ENCODE measurements around the gene UBE4B.
"Not testable (repeated sequence)": the region's sequence is repeated elsewhere in the genome, so short reads cannot be mapped to it uniquely, and the experiment has no call there.

Gene UBE4B

DNA sequence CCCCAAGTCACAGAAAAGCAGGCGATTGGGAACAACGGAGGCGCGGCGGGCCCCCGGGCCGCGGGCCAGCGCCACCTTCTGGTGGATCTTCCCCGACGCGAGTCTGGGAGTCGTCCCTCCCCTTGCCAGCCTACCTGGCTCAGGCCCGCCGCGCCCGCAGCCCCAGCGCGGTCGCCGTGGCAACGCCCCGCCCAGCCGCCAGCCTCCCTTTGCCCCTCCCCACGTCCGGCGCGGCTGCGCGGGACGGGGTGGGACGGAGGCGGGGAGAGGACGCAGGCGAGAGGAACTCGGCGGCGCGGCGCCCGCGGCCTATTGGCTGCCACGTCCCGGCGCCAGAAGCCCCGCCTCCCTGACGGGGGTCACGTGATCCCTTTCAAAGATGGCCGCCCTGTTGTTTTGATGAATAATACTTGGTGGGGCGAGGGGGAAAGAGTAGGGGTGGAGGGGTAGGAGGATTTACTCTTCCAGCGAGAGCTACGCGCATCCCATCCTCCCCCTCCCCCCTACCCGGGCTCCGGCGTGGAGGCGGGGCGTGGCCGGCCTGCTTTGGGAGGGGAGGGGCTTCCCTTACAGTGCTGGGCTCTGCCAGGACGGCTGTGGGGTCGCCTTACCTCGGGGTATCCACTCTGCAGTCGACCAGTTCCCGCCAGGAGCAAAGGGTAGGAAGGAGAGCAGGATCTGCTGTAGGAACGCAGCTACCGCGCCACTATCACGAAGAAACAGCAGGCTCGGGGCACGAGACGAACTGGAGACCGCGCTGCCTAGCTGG is at the start of gene UBE4B:
UBE4B (plus strand) TSS at position 369 of the 769 bp plus-strand sequence. CDS start 713 bp downstream, outside the sequence.
- peak; percentile 100 for DNase-seq (ENCODE audit: low read depth, low spot score)

DNA sequence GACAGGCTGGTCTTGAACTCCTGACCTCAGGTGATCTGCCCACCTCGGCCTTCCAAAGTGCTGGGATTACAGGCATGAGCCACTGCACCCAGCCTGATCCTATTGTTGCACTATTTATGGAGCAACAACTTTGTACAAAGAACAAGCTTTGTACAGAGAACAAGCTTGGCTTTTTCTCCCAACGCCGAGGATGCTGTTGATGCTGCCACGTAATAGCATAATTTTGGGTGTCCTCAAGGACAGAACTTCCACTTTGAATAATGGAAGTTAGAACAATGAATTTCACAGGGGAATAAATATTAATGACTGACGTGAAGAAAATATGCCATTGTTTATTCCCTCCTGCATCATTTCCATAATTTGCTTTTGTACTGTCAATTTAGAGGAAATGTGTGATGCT is 48.5 kb upstream of the UBE4B start:
- no peak for DNase-seq (ENCODE audit: low read depth, low spot score)

DNA sequence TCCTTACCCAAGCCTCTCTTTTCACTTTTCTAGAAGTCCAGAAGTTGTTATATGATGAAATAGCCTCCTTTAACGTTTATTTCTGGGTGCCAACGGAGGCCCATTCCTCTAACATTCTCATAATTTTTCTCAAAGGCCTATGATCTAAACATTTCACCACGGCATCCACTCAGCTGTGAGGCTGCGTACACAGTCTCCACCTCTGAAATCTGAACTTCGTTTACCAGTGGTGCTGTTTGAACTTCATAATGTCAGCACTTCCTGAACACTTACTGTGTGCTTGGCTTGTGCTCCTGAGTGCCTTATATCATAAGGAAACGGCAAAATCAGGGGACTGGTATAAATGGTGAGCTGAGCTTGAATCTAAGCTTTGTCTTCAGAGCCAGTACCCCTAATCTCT is 47.8 kb upstream of the UBE4B start:
- DNase-seq (ENCODE audit: low read depth, low spot score) = no peak

DNA sequence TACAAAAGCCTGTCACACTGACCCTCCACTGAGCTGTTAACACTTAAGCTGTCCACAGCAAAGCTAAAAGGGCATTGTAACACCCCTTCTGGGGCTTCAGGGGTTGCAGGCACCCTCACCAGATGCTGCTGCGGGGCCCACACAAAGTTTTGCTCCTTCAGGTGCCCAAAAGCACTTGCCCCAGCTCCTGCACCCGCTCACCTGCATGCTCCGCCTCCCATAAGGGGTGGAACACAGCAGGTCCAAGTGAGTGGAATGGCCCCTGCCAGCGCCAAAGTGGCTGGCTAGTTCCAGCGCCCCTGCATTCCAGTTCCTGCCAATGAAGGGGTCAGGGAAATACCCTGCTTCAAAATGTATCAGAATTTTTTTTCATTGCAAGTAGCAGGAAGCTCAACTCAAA is 43.0 kb upstream of the UBE4B start:
- no peak for DNase-seq (ENCODE audit: low read depth, low spot score)

DNA sequence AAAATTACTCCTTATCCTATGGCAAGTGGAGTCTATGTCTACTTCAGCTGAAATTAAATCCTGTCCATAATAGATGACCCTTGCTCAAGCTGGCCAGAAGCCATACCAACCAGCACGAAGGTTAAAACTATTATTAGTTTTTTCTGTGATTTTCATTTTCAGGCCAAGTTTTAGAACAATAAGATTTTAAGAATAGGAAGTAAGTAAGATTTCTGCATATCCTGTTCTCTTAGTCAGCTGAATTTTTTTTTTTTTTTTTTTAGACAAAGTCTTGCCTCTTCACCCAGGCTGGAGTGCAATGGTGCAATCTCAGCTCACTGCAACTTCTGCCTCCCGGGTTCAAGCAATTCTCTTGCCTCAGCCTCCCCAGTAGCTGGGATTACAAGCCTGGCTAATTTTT is 41.8 kb upstream of the UBE4B start:
- DNase-seq (ENCODE audit: low read depth, low spot score) = no peak

DNA sequence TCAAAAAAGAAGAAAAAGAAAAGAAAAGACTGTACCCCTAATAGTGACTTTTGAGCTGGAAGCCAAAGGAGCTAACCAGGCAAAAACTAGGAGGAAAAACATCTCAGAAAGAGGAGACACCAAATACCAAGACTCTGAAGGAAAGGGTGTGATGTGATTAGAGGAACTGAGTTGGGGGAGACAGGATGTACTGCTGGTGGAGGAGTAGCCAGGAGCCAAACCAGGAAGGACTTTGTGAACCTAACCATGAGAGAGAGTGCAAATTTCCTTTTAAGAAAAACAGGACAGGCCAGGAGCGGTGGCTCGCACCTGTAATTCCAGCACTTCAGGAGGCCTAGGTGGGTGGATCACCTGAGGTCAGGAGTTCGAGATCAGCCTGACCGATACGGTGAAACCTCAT is 39.8 kb upstream of the UBE4B start:
- no peak for DNase-seq (ENCODE audit: low read depth, low spot score)

DNA sequence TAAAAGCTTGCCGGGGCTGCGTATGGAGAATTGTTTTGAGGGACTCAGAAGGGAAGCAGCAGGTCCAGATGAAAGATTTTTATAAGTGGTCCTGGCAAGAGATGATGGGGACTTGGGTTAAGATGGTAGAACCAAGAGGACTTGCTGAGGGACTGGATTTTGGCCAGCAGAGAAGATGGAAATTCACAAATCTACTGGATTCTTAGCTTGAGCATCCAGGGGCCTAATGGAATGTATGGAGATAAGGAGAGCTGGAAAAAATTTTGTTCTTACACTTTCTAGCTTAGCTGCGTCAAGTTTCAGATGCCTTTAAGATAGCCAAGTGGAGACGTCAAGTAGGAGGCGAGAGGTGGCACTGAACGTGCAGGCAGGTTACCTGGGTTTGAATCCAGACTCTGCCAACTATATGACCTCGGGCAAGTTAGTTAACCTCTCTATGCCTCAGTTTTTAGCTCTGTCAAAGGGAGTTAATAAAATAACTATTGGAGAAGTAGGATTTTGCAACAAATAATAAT is 39.1 kb upstream of the UBE4B start:
- no peak for DNase-seq (ENCODE audit: low read depth, low spot score)

DNA sequence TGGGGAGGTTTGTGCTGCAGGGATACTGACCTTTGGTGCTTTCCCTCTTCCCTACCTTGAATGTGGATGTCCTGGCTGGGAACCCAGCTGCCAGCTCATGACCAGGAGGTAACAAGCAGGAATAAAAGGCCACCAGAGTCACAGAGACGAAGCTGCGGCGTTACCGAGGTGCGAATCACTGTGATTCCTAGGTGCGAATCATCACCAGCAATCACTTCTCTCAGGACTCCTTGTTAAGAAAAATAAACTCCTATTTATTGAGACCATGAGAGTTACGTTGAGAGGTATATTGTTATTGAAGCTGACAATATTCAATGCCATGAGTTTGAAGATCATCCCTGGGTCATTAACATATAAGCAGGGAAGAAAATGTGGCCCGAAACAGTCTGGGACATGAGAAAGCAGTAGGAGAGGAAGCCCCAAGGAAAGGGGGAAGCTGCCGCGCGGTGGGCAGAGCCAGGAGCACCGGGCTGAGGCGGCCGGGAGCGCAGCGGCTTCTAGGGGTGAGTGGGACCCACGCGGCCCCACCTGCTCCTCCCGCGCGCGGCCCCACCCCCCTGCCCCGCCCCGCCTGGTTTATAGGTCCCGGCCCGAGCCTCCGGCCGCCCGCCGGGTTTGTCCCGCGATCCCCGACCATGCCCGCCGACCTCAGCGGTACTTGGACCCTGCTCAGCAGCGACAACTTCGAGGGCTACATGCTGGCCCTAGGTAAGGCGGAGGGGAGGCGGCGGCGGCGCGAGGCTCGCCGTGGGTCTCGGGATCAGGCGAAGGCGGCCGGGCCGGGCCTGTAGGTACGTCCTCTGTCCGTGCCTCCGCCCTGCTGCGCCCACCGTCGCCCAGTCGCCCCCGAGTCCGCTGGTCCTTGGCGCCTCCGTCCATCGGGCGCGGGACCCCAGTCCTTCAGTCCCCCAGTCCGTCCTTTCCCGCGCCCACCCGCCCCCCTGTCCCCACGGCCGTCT is 35.9 kb upstream of the UBE4B start, which contains the start of gene RBP7:
RBP7 (plus strand) TSS at position 605 of the 959 bp plus-strand sequence; CDS start at position 636, 31 bp downstream.
- peak; percentile 30 for DNase-seq (ENCODE audit: low read depth, low spot score)

DNA sequence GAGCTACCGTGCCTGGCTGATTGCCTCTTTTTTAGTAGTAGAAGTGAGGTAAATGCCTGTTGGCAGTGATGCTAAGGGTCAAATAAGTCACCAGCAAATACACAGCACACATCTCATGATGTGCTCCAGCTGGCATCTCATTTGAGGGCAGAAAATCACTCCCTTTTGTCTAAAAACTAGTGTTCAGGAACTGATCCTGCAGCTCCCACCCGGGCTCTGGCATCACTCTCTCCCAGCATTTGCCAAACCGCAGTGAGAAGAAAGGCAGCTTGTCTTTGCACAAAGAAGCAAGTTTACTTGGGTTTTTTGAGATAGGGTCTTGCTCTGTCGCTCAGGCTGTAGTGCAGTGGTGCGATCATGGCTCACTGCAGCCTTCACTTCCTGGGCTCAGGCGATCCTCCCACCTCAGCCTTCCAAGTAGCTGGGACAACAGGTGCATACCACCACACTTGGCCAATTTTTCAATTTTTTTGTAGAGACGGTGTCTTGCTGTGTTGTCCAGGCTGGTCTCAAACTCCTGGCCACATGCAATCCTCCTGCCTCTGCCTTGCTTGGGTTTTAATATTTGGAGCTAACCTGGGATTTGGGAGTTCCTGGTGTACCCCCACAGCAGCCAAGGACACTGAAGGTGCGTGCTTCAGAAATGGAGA is 31.6 kb upstream of the UBE4B start:
- DNase-seq (ENCODE audit: low read depth, low spot score) = peak; percentile 70

DNA sequence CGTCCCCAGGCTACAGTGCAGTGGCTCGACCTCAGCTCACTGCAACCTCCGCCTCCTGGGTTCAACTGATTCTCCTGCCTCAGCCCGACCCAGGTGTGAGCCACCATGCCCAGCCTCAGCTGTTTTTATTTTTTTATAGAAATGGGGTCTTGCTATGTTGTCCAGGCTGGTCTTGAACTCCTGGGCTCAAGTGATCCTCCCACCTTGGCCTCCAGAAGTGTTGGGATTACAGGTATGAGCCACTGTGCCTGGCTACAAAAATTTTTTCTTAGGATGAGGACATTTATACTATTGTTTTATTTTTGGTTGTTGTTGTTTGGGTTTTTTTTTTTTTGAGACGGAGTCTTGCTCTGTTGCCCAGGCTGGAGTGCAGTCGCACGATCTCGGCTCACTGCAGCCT is 27.5 kb upstream of the UBE4B start:
- not testable (repeated sequence) for DNase-seq (ENCODE audit: low read depth, low spot score)

DNA sequence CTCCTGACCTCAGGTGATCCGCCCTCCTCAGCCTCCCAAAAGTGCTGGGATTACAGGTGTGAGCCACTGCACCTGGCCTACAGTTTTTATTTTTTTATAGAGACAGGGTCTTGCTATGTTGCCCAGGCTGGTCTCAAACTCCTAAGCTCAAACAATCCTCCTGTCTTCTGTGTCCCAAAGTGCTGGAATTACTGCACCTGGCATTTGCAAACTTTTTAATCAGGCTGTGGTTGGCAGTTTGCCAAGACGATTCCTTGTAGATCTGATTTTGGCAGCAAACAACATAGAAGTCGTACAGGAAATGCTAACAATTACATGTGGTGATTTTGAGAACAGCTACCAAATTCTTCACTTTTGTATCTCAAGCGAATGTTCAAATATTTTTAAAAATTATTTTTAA is 25.6 kb upstream of the UBE4B start:
- peak; percentile 34 for DNase-seq (ENCODE audit: low read depth, low spot score)

DNA sequence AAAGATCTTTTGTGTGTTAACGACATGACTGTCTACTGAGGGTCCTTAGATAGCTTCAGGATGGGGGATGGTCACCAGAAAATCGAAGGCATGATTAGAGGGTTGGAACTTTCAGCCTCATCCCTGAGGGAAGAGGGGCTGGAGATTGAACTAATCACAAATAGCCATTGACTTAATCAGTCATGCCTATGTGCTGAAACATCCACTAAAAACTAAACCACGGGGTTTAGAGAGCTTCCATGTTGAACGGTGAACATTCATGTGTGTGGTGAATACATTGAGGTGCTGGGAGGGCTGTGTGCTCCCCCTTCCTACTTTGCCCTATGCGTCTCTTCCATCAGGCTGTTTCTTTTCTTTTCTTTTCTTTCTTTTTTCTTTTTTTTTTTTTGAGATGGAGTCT is 18.7 kb upstream of the UBE4B start:
- DNase-seq (ENCODE audit: low read depth, low spot score) = no peak

DNA sequence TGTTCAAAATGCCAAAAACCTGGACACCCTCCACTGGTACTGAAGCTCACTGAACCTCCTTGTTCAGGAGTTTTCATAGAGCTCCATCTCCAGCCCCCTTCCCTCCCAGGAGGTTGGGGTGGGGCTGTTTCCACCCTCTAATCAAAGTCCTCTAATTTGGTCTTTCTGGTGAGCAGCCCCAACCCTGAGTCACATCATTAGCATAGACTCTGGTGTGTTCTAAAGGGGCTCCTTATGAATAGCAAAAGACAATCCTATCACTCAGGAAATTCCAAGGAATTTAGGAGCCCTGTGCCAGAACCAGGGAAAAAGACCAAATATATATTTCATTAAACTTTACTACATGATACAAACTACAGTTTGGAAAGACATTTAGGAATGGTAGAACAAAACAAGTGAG is 13.2 kb upstream of the UBE4B start:
- DNase-seq (ENCODE audit: low read depth, low spot score) = peak; percentile 42

DNA sequence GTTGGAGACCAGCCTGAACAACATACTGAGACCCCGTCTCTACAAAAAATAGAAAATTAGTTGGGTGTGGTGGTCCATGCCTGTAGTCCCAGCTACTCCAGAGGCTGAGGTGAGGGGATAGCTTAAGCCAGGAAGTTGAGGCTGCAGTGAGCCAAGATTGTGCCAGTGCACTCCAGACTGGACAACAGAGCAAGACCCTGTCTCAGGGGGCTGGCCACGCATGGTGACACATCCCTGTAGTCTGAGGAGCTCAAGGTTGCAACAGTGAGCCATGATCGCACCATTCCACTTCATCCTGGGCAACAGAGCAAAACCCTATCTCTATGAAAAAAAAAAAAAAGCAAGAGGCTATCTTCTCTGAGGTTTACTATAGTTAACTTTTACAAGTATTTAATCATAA is 12.7 kb upstream of the UBE4B start:
- no peak for DNase-seq (ENCODE audit: low read depth, low spot score)

DNA sequence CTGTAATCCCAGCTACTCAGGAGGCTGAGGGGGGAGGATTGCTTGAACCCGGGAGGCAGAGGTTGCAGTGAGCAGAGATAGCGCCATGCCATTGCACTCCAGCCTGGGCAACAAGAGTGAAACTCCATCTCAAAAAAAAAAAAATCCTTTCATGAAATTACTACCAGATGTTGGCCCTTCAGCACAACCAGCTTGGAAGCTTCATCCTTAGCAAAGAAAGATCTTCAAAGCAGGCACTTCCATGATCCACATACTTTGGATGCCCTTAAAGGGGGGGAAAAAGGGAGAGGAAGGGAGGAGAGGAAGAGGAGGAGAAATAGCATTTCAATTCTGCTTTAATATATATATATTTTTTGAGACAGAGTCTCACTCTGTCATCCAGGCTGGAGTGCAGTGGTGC is 12.1 kb upstream of the UBE4B start:
- not testable (repeated sequence) for DNase-seq (ENCODE audit: low read depth, low spot score)

DNA sequence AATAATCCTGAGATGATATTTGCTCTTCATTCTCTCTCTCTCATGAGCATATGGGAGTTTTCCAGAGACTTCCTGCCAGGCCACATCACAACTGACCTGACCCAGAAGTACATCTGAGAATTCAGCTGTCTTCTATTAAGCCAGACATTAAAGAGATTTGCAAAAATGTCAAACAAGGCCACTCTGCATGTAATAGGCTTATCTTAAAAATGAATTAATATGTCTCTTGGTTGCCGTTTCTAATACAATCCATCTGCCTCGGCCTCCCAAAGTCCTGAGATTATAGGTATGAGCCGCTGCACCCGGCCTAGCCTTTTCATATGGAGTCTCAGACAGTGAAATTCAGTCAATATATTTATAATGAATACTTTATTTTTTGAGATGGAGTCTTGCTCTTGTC is 10.8 kb upstream of the UBE4B start:
- not testable (repeated sequence) for DNase-seq (ENCODE audit: low read depth, low spot score)

DNA sequence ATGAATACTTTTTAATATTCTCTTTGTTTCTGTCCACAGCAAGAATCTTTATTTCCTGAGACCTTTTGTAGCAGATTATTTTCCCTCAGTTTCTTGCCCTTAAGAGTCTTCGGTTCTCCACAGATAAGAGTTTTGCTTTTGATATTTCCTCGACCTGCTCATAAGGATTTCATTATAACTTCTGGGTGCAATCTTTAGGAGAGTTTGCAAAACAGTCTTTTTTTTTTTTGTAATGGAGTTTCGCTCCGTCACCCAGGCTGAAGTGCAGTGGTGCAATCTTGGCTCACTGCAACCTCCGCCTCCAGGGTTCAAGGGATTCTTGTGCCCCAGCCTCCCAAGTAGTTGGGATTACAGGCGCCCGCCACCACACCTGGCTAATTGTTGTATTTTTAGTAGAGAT is 10.1 kb upstream of the UBE4B start:
- no peak for DNase-seq (ENCODE audit: low read depth, low spot score)

DNA sequence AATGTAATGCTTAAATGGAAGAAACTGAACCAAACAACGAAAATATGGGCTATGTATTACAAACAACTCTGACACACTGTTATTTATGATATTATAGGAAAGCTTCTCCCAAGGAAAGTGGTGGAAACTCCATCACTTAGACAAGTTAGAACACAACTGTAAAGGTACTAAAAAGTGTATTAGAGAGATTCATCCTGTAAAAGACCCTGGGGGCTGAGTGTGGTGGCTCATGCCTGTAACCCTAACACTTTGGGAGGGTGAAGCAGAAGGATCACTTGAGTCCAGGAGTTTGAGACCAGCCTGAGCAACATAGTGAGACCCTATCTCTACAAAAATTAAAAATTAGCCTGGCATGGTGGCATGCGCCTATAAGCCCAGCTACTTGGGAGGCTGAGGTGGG is 7.4 kb upstream of the UBE4B start:
- no peak for DNase-seq (ENCODE audit: low read depth, low spot score)

DNA sequence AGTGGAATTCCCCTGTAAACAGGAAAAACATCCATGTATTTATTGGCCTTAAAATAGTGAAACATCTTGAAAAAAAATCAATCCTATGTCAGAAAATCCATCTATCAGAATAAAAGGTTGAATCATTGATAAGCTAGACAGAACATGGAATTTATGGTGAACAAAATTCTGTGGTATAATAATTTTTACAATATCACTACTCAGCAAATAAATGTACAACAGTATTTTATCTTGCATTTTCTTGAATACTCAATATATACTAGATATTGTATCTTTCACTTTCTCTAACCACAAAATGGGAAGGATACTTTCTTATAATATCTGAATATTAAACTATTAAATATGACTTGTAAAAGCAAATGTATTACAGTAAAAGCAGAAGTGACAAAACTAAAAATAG is 5.7 kb upstream of the UBE4B start:
- DNase-seq (ENCODE audit: low read depth, low spot score) = no peak

DNA sequence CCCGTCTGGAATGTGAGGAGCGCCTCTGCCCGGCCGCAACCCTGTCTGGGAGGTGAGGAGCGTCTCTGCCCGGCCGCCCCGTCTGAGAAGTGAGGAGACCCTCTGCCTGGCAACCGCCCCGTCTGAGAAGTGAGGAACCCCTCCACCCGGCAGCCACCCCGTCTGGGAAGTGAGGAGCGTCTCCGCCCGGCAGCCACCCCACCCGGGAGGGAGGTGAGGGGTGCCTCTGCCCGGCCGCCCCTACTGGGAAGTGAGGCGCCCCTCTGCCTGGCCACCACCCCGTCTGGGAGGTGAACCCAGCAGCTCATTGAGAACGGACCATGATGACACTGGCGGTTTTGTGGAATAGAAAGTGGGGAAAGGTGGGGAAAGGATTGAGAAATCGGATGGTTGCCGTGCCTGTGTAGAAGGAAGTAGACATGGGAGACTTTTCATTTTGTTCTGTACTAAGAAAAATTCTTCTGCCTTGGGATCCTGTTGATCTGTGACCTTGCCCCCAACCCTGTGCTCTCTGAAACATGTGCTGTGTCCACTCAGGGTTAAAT is 3.7 kb upstream of the UBE4B start:
- not testable (repeated sequence) for DNase-seq (ENCODE audit: low read depth, low spot score)

DNA sequence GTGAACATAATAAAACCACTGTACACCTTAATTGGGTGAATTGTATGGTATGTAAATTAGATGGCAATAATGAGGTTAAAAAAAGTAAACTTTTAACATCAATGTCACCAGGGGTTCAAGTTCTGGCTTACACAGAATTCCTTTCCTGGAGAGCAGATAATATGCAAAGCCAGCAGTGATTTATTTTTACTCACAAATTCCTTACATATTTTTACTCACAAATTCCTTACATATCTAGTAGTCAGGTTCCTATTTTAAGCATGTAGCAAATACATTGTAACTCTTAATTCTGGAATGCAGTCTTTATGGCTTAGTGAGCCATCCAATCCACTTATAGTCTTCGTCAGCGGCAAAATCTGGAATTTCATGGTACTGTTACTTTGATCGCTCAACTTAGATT is 1.3 kb upstream of the UBE4B start:
- DNase-seq (ENCODE audit: low read depth, low spot score) = peak; percentile 53

All from astrocyte of the hippocampus (primary cell).